Neural progenitor cell (in vitro differentiated cells): Measurements from ENCODE around the gene ASTN2. TPM values are rescaled to one million over a fixed set of nuclear protein-coding genes. Genes with fewer than 3 reads are reported as not detected.

Source experiments
- DNase-seq: peaks from one replicate; pipeline ENCODE4 v3.0.0-alpha.2; 2016; ENCODE audit warnings: low spot score
- H2AFZ ChIP-seq: fragments of 200-600 bp; sonication (generic); replicated peaks from 2 replicates; pipeline ENCODE4 v1.6.1; 2016; ENCODE audit warnings: antibody characterized with exemption
- H3F3A ChIP-seq: fragments of 200-600 bp; sonication (generic); 2 replicates; pipeline ENCODE4 v1.6.1; 2016; ENCODE audit warnings: antibody characterized with exemption, low read depth
- H3K27ac ChIP-seq: fragments of 200-600 bp; sonication (generic); 2 replicates; pipeline ENCODE4 v1.5.1; 2016; ENCODE audit warnings: mild to moderate bottlenecking
- H3K27me3 ChIP-seq: fragments of 200-600 bp; sonication (generic); 2 replicates; pipeline ENCODE4 v1.6.1; 2016; ENCODE audit warnings: mild to moderate bottlenecking, moderate library complexity
- H3K36me3 ChIP-seq: fragments of 200-600 bp; sonication (generic); 2 replicates; pipeline ENCODE4 v1.5.1; 2016
- H3K4me1 ChIP-seq: fragments of 200-600 bp; sonication (generic); 2 replicates; pipeline ENCODE4 v1.6.1; 2016; ENCODE audit warnings: mixed run types
- H3K4me2 ChIP-seq: fragments of 200-600 bp; sonication (generic); 2 replicates; pipeline ENCODE4 v1.6.1; 2016
- H3K4me3 ChIP-seq: fragments of 200-600 bp; sonication (generic); 2 replicates; pipeline ENCODE4 v1.5.1; 2016
- H3K79me2 ChIP-seq: fragments of 200-600 bp; sonication (generic); 2 replicates; pipeline ENCODE4 v1.6.1; 2016; ENCODE audit warnings: low read depth
- H3K9ac ChIP-seq: fragments of 200-600 bp; sonication (generic); 2 replicates; pipeline ENCODE4 v1.6.1; 2016
- H3K9me3 ChIP-seq: fragments of 200-600 bp; sonication (generic); 2 replicates; pipeline ENCODE4 v1.5.1; 2016; ENCODE audit warnings: low read depth
- H4K20me1 ChIP-seq: fragments of 200-600 bp; sonication (generic); 2 replicates; pipeline ENCODE4 v1.6.1; 2016; ENCODE audit warnings: low read depth
- H3K27ac Mint-ChIP-seq: 3 replicates; pipeline ENCODE4 v1.8.0; 2021; ENCODE audit warnings: mixed read lengths
- H3K27me3 Mint-ChIP-seq: 2 replicates; pipeline ENCODE4 v1.8.0; 2022; ENCODE audit warnings: low read depth, mild to moderate bottlenecking, inconsistent platforms, moderate library complexity, mixed read lengths; ENCODE audit not compliant: insufficient read depth
- H3K36me3 Mint-ChIP-seq: 3 replicates; pipeline ENCODE4 v1.8.0; 2021; ENCODE audit warnings: mixed read lengths
- H3K4me1 Mint-ChIP-seq: 3 replicates; pipeline ENCODE4 v1.8.0; 2021; ENCODE audit warnings: mixed read lengths
- H3K4me3 Mint-ChIP-seq: 3 replicates; pipeline ENCODE4 v1.8.0; 2021; ENCODE audit warnings: mild to moderate bottlenecking, moderate library complexity, mixed read lengths
- H3K9me3 Mint-ChIP-seq: 3 replicates; pipeline ENCODE4 v1.8.0; 2020; ENCODE audit warnings: mixed read lengths
- CTCF ChIP-seq: fragments of 200-600 bp; sonication (generic); IDR thresholded peaks from 2 replicates; pipeline ENCODE4 v1.5.1; 2017; ENCODE audit warnings: antibody characterized with exemption, mild to moderate bottlenecking
- EZH2 ChIP-seq: fragments of 200-600 bp; sonication (generic); IDR thresholded peaks from 2 replicates; pipeline ENCODE4 v1.6.1; 2017; ENCODE audit warnings: antibody characterized with exemption, mild to moderate bottlenecking, moderate library complexity
- EZH2phosphoT487 ChIP-seq: fragments of 200-600 bp; sonication (generic); IDR thresholded peaks from 2 replicates; pipeline ENCODE4 v1.6.1; 2017; ENCODE audit warnings: antibody characterized with exemption
- total RNA-seq: library from RNA; depleted of rRNA; stranded (reverse); fragments of >200 nt; gene quantifications from 2 replicates; pipeline ENCODE4 v1.2.3, GENCODE V29; 2015; ENCODE audit warnings: low replicate concordance

ASTN2 gene
- total RNA-seq, 1 donor from 2014 or later, result 8.0 TPM

DNA sequence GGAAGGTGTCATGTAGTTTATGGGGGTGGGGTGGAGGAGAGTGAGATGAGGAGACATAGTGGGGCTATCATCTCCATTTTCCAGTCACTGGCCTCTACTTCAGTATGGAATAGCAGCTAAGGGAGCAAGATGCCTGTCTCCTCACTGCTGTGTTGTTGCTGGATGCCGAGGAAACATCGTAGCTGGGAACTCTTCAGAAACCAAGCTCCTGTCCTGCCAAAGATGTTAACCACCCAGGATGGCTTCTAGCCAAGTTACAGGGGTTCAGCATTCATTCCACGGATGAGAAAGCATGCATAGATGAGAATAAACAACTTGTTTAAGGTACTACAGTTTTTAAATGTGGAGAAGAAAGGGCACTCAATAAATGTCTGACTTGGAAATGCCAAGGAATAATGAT lies 226.5 kb downstream of the ASTN2 start:
- Histone ChIP-seq H4K20me1 (no peaks in the 10 kb centered on the region), H3K27ac (no peak overlapping the region), H3K4me2 (no peak overlapping the region), H2AFZ (no peak overlapping the region), H3K9ac (no peak overlapping the region), H3K4me3 (no peak overlapping the region), H3F3A (no peaks in the 10 kb centered on the region), H3K36me3 (no peaks in the 10 kb centered on the region), H3K27me3 (no peaks in the 10 kb centered on the region), H3K4me1 (peaks cover 7% of the 10 kb centered on the region), H3K79me2 (no peaks in the 10 kb centered on the region), H3K9me3 (no peaks in the 10 kb centered on the region)
- Mint-ChIP-seq H3K27ac (no peak overlapping the region), H3K4me1 (peaks cover 3% of the 10 kb centered on the region), H3K4me3 (no peak overlapping the region), H3K27me3 (no peaks in the 10 kb centered on the region), H3K9me3 (no peaks in the 10 kb centered on the region), H3K36me3 (no peaks in the 10 kb centered on the region)
- TF ChIP-seq CTCF, result no peak
- TF ChIP-seq EZH2phosphoT487, result no peak
- no peak for TF ChIP-seq EZH2
- no peak for DNase-seq

GRCh38 chr9:117187498-117187897 lies 227.4 kb downstream of the ASTN2 start:
- Histone ChIP-seq H3K4me2 (no peak overlapping the region), H3K4me3 (no peak overlapping the region), H3F3A (no peaks in the 10 kb centered on the region), H2AFZ (no peak overlapping the region), H3K9ac (no peak overlapping the region), H3K27me3 (no peaks in the 10 kb centered on the region), H3K9me3 (no peaks in the 10 kb centered on the region), H3K4me1 (peaks cover 12% of the 10 kb centered on the region), H3K36me3 (no peaks in the 10 kb centered on the region), H4K20me1 (no peaks in the 10 kb centered on the region), H3K27ac (no peak overlapping the region), H3K79me2 (no peaks in the 10 kb centered on the region)
- Mint-ChIP-seq H3K27ac (no peak overlapping the region), H3K27me3 (no peaks in the 10 kb centered on the region), H3K4me1 (peaks cover 3% of the 10 kb centered on the region), H3K36me3 (no peaks in the 10 kb centered on the region), H3K9me3 (no peaks in the 10 kb centered on the region), H3K4me3 (no peak overlapping the region)
- TF ChIP-seq CTCF (no peak), EZH2phosphoT487 (no peak)
- no peak for DNase-seq

- H3K4me3 ChIP-seq, result no peak overlapping the region
- TF ChIP-seq EZH2phosphoT487 (no peak), CTCF (no peak), EZH2 (no peak)
- peaks cover 9% of the 10 kb centered on the region for H3K4me1 ChIP-seq
- no peaks in the 10 kb centered on the region for H3F3A ChIP-seq
- no peak for DNase-seq
- H3K9ac ChIP-seq, result no peak overlapping the region
- peaks cover 3% of the 10 kb centered on the region for H3K27me3 Mint-ChIP-seq
- no peaks in the 10 kb centered on the region for H3K36me3 ChIP-seq
- H2AFZ ChIP-seq, result no peak overlapping the region
- H3K79me2 ChIP-seq, result no peaks in the 10 kb centered on the region
- no peaks in the 10 kb centered on the region for H4K20me1 ChIP-seq
- no peak overlapping the region for H3K27ac Mint-ChIP-seq
- no peak overlapping the region for H3K27ac ChIP-seq
- no peaks in the 10 kb centered on the region for H3K9me3 ChIP-seq
- H3K4me3 Mint-ChIP-seq, result no peak overlapping the region
- no peaks in the 10 kb centered on the region for H3K36me3 Mint-ChIP-seq
- peaks cover 9% of the 10 kb centered on the region for H3K9me3 Mint-ChIP-seq
- H3K4me2 ChIP-seq, result no peak overlapping the region
- no peaks in the 10 kb centered on the region for H3K27me3 ChIP-seq
- H3K4me1 Mint-ChIP-seq, result no peaks in the 10 kb centered on the region
Measured at GRCh38 chr9:117184173-117184572, 230.7 kb downstream of the ASTN2 start.
